Muscle layer of colon (tissue), 2 donors: ENCODE data around the gene CTTNBP2.

ENCODE experiments used
- H3K27ac ChIP-seq: one replicate; pipeline ENCODE4 v1.7.0; 2013; ENCODE audit warnings: low read depth, mild to moderate bottlenecking, low read length, moderate library complexity
- H3K27me3 ChIP-seq, 2 donors: one replicate each; pipeline ENCODE4 v1.7.0; 2013; ENCODE audit warnings: low read length in 2 of 2, mild to moderate bottlenecking in 2 of 2; ENCODE audit not compliant: insufficient read depth in 2 of 2, control insufficient read depth in 1 of 2
- H3K36me3 ChIP-seq: one replicate; pipeline ENCODE4 v1.7.0; 2013; ENCODE audit warnings: mild to moderate bottlenecking, low read length; ENCODE audit not compliant: insufficient read depth
- H3K4me1 ChIP-seq: one replicate; pipeline ENCODE4 v1.7.0; 2013; ENCODE audit warnings: mild to moderate bottlenecking, low read length; ENCODE audit not compliant: insufficient read depth
- H3K4me3 ChIP-seq, 2 donors: one replicate each; pipeline ENCODE4 v1.7.0; 2013; ENCODE audit warnings: low read length in 2 of 2, low read depth in 1 of 2, mild to moderate bottlenecking in 1 of 2, moderate library complexity in 1 of 2
- H3K9ac ChIP-seq: one replicate; pipeline ENCODE4 v1.7.0; 2013; ENCODE audit warnings: low read length
- H3K9me3 ChIP-seq: one replicate; pipeline ENCODE4 v1.7.0; 2013; ENCODE audit warnings: mild to moderate bottlenecking, low read length
- donor health status: abdominal sarcoma.
- donor health status: Adenocarcinoma of cecum.

The CTTNBP2 gene

DNA sequence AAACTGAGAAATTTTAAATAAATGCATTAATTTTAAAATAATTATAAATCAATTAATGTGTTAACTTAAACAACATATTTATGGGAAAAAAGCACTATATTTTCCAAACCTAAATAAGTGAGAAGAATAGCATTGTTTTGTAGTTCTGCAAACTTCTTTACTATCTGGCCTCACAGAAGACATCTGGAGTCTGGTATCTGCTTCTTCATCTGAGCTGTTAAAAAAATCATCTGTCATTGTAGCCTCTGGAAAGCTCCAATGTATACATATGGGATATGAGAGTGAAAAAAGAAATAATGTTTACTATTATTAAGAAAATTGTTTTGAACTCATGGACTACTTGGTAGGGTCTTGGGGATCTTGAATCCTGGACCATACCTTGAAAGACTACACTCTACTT lies 32.2 kb downstream of the CTTNBP2 start:
- H3K9me3 ChIP-seq = no peaks in the 10 kb centered on the region
- H3K36me3 ChIP-seq = no peaks in the 10 kb centered on the region
- no peak overlapping the region for H3K4me3 ChIP-seq
- no peak overlapping the region for H3K9ac ChIP-seq
- no peaks in the 10 kb centered on the region for H3K27me3 ChIP-seq
- H3K4me1 ChIP-seq = no peaks in the 10 kb centered on the region
- H3K27ac ChIP-seq = no peak overlapping the region

DNA sequence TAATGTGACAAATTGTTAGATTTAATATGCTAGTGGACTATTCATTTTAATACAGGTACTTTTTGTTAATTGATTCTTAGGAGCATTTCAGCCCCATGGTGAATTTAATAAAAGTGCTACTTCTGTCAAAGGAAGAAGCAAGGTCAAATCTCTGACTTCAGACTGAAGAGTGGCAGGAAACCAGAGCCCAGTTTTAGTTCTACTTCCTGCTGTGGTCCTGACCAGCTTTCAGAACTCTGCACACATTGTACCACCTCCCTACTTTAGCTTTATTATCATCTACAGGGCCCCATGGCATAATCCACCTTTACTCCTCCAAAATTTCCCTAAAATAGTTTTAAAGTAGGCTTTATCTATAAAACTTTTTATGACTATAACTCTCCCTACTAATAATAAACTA lies 33.7 kb downstream of the CTTNBP2 start:
- no peaks in the 10 kb centered on the region for H3K36me3 ChIP-seq
- H3K4me3 ChIP-seq = no peak overlapping the region
- no peaks in the 10 kb centered on the region for H3K27me3 ChIP-seq
- no peak overlapping the region for H3K9ac ChIP-seq
- H3K4me1 ChIP-seq = no peaks in the 10 kb centered on the region
- no peak overlapping the region for H3K27ac ChIP-seq
- no peaks in the 10 kb centered on the region for H3K9me3 ChIP-seq

DNA sequence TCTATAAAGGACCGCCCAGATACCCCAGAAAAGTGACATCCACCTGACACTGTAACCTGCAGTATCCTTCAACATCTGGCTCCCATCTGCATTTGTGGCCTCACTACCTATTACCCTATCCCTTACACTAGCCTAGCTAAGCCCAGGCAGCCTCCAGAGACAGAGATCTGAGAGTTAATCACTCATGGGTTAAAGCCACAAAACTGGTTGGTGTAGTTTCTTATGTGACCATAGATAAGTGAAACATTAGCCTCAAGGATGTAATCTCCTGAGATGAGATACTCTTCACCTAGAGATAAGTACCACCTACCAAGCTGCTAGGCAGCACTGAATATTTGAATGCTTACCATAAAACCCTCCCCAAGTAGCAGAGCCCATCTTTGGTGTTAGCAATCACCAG lies 35.4 kb downstream of the CTTNBP2 start:
- no peak overlapping the region for H3K9ac ChIP-seq
- no peaks in the 10 kb centered on the region for H3K27me3 ChIP-seq
- no peaks in the 10 kb centered on the region for H3K4me1 ChIP-seq
- H3K4me3 ChIP-seq = no peak overlapping the region
- H3K27ac ChIP-seq = no peak overlapping the region
- H3K9me3 ChIP-seq = no peaks in the 10 kb centered on the region
- H3K36me3 ChIP-seq = no peaks in the 10 kb centered on the region

DNA sequence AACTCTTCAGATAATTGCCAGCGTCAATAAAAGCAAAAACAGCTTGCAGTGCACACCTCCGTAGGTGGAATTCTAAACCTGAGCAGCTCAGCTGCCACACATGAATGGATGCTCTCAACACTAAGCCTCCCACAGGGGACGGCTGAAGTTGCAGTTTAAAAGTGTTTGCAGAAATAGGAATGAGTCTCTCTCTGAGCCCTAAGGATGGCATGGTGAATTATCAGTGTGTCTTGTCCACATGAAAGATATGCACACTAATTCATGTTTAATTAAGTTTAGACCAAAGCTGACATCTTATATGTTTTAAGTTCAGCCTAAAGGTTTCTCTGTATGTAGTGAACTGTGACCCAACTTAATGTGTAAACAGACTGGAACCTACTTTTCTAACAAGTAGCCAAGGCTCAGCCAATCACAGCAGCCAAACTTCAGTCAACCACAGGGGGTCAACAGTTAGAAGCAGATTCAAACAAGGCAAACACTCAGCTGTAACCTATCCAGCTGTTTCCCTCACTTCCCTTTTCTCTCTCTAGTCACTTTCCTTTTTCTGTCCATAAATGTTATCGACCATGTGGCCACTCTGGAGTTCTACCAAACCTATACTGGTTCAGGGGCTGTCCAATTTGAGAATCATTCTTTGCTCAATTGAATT lies 38.1 kb downstream of the CTTNBP2 start:
- Histone ChIP-seq H3K9me3 (no peaks in the 10 kb centered on the region), H3K4me1 (peaks cover 10% of the 10 kb centered on the region), H3K36me3 (no peaks in the 10 kb centered on the region), H3K27ac (no peak overlapping the region), H3K4me3 (no peak overlapping the region), H3K9ac (no peak overlapping the region), H3K27me3 (no peaks in the 10 kb centered on the region)

DNA sequence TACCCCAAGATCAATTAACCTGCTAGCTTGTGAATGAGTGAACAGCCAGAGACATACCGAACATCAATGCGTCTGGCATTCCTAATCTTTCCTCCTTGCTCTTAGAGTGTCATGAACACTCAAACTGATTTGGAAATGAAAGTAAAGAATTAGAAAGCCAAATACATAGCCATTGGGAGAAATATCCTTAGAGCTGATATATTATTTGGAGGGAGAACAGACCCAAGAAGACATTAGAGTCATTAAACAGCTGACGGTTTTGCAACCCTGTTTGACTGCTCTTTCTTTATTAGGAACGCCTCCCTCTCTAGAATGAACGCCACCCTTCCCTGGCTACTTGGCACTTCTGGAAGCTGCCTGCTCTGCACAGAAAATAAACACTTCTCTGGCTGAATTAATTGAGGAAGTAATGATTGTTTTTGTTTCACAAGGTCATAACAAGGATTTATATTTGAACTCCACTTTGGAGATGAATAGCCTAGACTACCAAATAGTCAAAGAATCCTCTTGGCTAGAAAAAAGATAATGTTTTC lies 42.8 kb downstream of the CTTNBP2 start:
- Histone ChIP-seq H3K4me1 (peaks cover 32% of the 10 kb centered on the region), H3K36me3 (no peaks in the 10 kb centered on the region), H3K27me3 (no peaks in the 10 kb centered on the region), H3K9ac (no peak overlapping the region), H3K9me3 (no peaks in the 10 kb centered on the region), H3K4me3 (peak overlapping the region in 1 of 2 donors; percentile 32), H3K27ac (no peak overlapping the region)

DNA sequence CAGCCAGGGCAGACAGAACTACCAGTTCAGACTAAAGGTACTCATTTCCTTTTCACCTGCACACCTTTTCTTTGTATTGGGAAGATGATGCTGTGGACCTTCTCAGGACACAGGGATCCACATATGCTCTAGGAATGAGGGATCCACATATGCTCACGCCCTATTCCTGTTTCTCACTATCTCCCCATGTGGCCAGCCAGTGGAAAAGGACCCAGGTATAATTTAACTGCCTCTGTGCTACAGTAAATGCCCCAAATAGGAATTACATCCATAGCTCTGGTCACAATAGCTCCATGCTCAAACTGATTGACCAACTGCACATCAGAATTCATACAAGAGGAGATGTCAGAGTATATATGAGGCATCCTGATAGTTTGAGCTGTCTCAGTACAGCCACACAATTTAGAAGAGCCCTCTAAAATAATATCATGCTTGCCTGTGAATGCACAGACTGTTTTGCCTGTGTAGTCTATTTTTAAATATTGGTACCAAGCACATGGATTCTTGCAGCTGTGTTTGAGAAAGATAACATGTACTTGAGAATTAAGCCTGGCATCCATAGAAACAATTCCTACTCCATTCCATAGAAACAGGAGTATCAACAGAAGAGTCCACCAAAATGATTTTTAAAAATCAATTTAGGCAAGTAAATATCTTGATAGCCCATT lies 43.7 kb downstream of the CTTNBP2 start:
- H3K4me1 ChIP-seq = peaks cover 32% of the 10 kb centered on the region
- H3K36me3 ChIP-seq = no peaks in the 10 kb centered on the region
- no peaks in the 10 kb centered on the region for H3K27me3 ChIP-seq
- no peak overlapping the region for H3K4me3 ChIP-seq
- H3K9me3 ChIP-seq = no peaks in the 10 kb centered on the region
- no peak overlapping the region for H3K9ac ChIP-seq
- no peak overlapping the region for H3K27ac ChIP-seq

DNA sequence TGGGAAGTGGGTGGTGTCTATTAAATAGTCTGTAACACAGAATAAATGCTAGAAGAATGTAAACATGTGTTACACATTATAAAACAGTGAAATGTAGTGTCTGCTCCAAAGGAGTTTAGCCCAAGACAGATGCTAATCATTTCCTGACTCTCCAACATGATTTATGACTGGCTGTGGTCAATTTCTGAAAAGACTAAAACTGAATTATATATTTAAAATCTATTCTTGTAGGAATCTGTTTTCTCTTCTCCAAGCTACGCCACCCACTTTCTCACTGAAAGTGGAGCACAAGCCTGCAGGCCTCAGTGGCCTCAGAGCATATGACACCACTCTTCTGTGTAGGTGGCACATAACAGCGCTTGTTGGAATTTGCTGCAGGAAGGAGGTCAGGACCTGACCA lies 44.4 kb downstream of the CTTNBP2 start:
- no peaks in the 10 kb centered on the region for H3K36me3 ChIP-seq
- H3K27me3 ChIP-seq = no peaks in the 10 kb centered on the region
- H3K9ac ChIP-seq = no peak overlapping the region
- H3K4me1 ChIP-seq = peaks cover 32% of the 10 kb centered on the region
- H3K4me3 ChIP-seq = no peak overlapping the region
- H3K9me3 ChIP-seq = no peaks in the 10 kb centered on the region
- H3K27ac ChIP-seq = no peak overlapping the region

DNA sequence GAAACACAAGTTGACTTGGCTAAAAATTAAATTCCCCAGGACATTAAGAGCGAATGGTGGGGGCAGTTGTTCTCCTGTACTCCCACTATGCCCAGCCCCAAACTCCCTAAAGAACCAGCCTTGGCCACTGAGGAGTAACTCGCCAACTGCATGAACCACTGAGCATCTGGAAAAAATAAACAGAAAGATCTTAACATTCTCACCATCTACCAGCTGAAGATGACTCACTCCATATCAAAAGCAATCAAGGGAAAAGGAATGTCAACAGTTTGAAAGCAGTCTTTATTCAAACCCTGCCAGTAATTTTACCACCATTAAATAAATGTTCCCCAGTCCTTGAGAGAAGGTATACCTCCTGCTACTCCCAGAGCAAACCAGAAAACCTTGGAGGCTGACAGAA lies 45.4 kb downstream of the CTTNBP2 start:
- Histone ChIP-seq H3K9me3 (no peaks in the 10 kb centered on the region), H3K27ac (no peak overlapping the region), H3K9ac (no peak overlapping the region), H3K36me3 (no peaks in the 10 kb centered on the region), H3K4me3 (no peak overlapping the region), H3K27me3 (no peaks in the 10 kb centered on the region), H3K4me1 (peaks cover 32% of the 10 kb centered on the region)

DNA sequence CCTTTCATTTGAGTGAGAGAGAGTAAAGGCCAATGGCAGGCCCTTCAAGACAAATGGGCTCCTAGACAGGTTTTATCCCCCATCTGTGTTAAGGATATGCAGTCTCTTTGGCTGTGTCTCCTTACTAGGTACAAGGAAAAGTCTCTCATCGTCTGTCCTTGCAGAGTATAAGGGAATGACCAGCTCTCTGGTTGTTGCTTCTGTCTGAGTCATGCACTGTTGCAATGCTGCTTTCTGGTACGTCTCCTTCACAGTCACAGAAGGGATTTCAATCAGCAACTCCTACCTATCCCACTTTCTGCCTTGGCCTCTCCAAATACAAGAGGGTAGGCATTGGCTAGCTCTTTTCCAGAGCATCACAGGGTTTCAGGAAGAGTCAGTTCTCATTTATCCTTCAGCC lies 48.1 kb downstream of the CTTNBP2 start:
- no peaks in the 10 kb centered on the region for H3K27me3 ChIP-seq
- no peak overlapping the region for H3K4me3 ChIP-seq
- no peaks in the 10 kb centered on the region for H3K9me3 ChIP-seq
- no peaks in the 10 kb centered on the region for H3K36me3 ChIP-seq
- peaks cover 22% of the 10 kb centered on the region for H3K4me1 ChIP-seq
- no peak overlapping the region for H3K9ac ChIP-seq
- no peak overlapping the region for H3K27ac ChIP-seq

DNA sequence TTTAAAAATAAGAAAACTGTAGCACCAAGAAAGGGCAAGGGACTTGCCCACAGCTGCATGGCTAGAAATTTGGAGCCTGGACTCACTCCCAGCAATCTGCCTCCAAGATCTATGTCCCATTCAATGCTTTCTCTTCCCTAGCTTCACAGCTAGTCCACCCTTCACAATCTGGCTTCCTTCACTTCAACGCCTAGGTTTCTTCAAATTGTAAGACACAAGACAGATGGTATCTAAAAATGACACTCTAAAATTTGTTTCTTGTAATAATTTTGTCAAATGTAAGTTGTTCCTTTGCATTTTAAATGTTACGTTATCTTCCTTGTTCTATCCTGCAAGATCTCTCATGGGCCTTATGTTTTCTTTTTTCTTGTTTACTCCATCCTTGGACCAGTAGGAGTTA lies 48.6 kb downstream of the CTTNBP2 start:
- no peak overlapping the region for H3K27ac ChIP-seq
- H3K36me3 ChIP-seq = no peaks in the 10 kb centered on the region
- H3K9ac ChIP-seq = no peak overlapping the region
- peaks cover 17% of the 10 kb centered on the region for H3K4me1 ChIP-seq
- no peaks in the 10 kb centered on the region for H3K27me3 ChIP-seq
- H3K9me3 ChIP-seq = no peaks in the 10 kb centered on the region
- no peak overlapping the region for H3K4me3 ChIP-seq

DNA sequence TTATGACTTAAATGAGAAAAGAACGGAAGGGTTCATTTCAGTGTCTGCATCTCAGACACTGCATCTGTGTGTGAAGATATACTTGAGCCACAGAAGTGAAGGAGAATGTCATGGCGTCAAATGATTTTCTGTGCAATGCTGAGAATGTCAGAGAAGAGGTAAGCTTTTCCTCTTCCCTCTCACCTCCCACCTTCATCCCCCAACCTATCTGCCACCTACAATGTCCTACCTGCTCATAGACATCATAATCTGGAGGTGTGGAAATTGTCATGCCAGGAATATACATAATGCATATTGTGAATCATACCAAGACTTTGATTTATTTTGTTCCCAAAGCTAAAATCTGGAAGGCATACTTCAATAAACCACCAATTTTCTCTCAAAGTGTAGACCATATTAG lies 53.7 kb downstream of the CTTNBP2 start:
- Histone ChIP-seq H3K4me1 (no peaks in the 10 kb centered on the region), H3K9ac (no peak overlapping the region), H3K36me3 (no peaks in the 10 kb centered on the region), H3K9me3 (no peaks in the 10 kb centered on the region), H3K4me3 (no peak overlapping the region), H3K27ac (no peak overlapping the region), H3K27me3 (no peaks in the 10 kb centered on the region)

DNA sequence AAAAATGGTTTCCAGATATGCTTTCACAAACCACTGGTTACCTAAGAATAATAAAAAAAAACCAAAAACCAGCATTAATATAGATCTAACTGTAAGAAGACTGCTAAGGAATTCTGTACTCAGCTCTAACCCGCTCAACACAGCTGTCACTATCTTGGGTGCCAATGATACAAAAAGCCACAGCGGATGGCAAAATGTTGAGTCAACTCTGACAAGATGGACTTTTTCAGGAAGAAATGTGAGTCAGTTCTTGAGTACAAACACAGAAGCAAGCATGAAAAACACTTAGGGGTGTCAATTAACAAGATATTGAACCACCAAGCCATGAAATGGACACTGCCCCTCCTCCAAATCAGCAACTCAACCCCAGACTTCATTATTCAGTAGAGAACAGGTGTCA lies 55.0 kb downstream of the CTTNBP2 start:
- no peaks in the 10 kb centered on the region for H3K4me1 ChIP-seq
- no peak overlapping the region for H3K27ac ChIP-seq
- H3K9ac ChIP-seq = no peak overlapping the region
- no peaks in the 10 kb centered on the region for H3K36me3 ChIP-seq
- no peaks in the 10 kb centered on the region for H3K9me3 ChIP-seq
- H3K27me3 ChIP-seq = no peaks in the 10 kb centered on the region
- H3K4me3 ChIP-seq = no peak overlapping the region
